GM12875 (cell line): ENCODE data around the gene DLG5.

ENCODE experiments used
- H3K4me3 ChIP-seq: one replicate; pipeline ENCODE4 v1.5.1; 2011; ENCODE audit warnings: low read depth, low read length, control low read depth
- TF ChIP-seq, protein P1 (sequence below): IDR thresholded peaks from 2 replicates; pipeline ENCODE4 v1.5.1; 2011; ENCODE audit warnings: low read depth, mild to moderate bottlenecking, control low read depth, inconsistent platforms, low read length, moderate library complexity, borderline replicate concordance; ENCODE audit not compliant: insufficient read depth

The DLG5 gene

DNA sequence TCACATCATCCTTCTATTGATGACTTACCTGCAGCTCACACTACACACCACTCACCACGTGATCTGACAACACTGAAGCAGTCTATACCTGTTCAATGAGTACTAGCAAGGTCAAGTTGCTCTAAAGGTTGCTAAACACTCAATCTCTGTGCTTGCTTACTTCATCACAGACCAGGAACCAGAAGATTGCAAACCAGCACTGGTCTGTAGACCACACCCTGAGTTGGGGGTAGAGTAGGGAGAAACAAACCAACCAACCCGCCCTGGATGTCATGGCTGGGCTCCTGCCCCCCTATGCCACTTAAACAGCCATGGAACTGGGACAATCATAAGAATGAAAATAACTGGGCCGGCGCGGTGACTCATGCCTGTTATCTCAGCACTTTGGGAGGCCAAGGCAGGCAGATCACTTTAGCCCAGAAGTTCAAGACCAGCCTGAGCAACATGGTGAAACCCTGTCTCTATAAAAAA lies 19.6 kb downstream of the DLG5 start:
- TF ChIP-seq, protein P1, sequence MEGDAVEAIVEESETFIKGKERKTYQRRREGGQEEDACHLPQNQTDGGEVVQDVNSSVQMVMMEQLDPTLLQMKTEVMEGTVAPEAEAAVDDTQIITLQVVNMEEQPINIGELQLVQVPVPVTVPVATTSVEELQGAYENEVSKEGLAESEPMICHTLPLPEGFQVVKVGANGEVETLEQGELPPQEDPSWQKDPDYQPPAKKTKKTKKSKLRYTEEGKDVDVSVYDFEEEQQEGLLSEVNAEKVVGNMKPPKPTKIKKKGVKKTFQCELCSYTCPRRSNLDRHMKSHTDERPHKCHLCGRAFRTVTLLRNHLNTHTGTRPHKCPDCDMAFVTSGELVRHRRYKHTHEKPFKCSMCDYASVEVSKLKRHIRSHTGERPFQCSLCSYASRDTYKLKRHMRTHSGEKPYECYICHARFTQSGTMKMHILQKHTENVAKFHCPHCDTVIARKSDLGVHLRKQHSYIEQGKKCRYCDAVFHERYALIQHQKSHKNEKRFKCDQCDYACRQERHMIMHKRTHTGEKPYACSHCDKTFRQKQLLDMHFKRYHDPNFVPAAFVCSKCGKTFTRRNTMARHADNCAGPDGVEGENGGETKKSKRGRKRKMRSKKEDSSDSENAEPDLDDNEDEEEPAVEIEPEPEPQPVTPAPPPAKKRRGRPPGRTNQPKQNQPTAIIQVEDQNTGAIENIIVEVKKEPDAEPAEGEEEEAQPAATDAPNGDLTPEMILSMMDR = no peak
- H3K4me3 ChIP-seq = no peak overlapping the region

DNA sequence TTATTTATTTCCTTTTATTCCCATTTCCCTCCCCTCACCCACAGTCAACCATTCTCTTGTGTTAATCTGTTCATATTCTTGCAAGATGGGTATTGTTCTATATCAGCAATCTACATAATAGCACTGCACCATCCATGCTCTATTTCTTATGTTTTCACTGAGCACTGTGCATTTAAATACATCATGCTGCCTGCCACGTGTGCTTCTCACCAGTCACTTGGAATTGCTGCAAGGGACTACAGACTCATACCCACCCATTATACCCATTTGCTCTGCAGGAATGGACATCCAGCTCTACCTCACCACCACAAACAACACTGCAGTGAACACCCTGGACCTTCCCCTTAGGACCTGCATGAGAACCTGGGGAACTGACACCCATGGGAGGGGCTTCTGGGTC lies 20.8 kb downstream of the DLG5 start:
- TF ChIP-seq, protein P1 = no peak
- H3K4me3 ChIP-seq = no peak overlapping the region

DNA sequence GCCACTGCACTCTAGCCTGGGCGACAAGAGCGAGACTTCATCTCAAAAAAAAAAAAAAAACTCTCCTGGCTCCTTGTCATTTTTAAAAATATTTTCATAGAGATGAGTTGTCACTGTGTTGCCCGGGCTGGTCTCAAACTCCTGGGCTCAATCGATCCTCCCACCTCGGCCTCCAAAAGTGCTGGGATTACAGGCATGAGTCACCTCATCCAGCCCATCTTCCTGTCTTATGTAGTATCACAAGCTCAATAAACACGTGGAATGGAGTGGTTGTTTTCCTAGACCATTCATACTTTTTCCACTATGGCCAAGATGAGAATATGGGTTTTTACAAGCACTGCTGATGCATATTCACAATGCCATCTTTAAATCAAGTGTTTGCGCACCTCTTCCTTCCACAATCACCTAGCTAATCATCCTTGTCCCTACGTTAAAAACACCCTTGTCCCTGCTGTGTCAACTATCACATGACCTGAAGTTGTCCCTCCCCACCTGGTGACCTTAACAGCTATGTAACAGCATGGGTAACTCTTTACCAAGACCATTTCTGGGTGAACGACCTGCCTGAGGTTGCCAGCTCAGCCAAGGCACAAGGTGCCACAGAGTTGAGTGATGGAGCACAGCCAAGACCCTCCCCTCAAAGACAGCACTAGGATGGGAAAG lies 21.3 kb downstream of the DLG5 start:
- H3K4me3 ChIP-seq = no peak overlapping the region
- TF ChIP-seq, protein P1 = no peak

DNA sequence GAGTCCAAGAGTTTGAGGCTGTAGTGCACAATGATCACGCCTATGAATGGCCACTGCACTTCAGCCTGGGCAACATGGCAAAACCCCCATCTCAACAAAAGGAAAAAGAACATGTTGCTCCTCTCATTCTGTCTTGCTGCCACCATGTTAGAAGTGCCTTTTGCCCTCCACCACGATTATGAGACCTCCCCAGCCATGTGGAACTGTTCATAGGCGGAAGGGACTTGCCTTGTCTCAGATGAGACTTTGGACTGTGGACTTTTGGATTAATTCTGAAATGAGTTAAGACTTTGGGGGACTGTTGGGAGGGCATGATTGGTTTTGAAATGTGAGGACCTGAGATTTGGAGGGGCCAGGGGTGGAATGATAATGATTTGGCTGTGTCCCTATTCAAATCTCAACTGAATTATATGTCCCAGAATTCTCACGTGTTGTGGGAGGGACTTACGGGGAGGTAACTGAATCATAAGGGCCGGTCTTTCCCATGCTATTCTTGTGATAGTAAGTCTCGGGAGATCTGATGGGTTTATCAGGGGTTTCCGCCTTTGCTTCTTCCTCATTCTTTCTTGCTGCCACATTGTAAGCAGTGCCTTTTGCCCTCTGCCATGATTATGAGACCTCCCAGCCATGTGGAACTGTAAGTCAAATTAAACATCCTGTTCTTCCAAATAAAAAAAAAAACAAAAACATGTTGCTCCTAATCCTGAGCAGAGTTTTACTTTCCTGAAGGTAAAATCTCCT lies 22.3 kb downstream of the DLG5 start:
- H3K4me3 ChIP-seq = no peak overlapping the region
- TF ChIP-seq, protein P1 = no peak

DNA sequence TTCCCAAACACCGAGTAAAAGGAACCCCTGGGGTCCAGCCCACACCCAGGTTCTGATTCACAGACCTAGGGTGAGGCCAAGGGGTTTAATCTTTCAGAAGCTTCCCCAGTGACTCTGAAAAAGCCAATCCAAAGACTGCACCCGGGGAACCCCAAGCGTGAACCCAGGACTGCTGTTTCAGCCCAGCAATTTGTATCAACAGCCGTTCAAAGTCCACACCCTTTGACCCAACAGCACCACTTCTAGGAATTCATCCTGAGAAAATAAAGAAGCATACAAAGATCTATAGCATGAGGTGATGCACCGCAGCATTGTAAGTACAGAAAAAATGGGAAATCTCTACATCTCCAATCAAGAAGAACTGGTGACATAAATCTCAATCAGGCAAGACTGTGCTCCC lies 24.4 kb downstream of the DLG5 start:
- TF ChIP-seq, protein P1 = no peak
- no peak overlapping the region for H3K4me3 ChIP-seq

DNA sequence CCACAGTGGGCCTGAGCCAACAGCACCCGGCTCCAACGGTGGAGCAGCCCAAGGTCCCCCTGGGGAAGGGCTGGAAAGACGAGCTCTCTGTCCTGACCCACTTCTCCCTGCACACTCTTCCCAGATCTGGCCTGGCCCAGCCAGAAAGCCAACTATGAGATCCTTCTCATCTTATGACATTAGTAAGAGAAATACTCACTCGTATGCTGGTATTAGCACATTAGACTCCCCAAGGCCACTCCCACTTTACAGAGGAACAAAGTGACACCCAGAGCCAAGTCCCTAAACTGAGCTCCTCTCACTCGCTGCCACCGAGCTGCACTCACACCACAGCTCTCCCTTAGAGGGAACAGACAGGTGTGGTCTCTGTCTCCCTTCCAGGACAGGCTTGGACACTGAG lies 24.8 kb downstream of the DLG5 start:
- H3K4me3 ChIP-seq = no peak overlapping the region
- TF ChIP-seq, protein P1 = no peak

DNA sequence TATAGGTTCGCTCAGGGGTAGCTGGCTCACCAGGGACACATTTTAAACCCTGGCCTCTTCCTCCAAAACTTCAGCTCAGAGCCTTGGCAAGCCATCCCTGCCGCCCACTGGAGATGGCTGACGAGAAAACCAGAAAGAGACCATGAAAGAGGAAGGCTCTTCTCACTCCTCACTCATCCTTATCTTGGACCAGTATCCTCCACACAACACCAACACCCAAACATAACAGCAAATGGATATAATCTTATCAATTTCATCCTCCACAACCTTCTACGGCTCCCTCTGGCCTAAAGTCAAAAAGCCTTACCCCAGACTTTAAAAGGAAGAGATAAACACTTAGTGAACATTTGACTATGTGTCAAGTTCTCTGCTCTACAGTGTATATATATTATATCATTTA lies 26.9 kb downstream of the DLG5 start:
- H3K4me3 ChIP-seq = no peak overlapping the region
- TF ChIP-seq, protein P1 = no peak
